Measurements from ENCODE around the gene ABCG1. TPM values are rescaled to one million over a fixed set of nuclear protein-coding genes. Genes with fewer than 3 reads are reported as not detected.
A peak's percentile ranks its signal among the peaks of the same experiment; 100 is the strongest.

ABCG1 gene
- total RNA-seq, 6 experiments from 2014 or later, result 3.3 to 9.8 (median 4.8) TPM

GRCh38 chr21:42231756-42232155 lies 12.8 kb downstream of the ABCG1 start:
- no peak overlapping the region for H3K4me3 ChIP-seq
- DNase-seq (no peak), ATAC-seq (no peak)
- TF ChIP-seq POLR2A (IDR thresholded peaks at IDR 0.05) (no peak), CTCF (IDR thresholded peaks at IDR 0.05) (no peak)
- H3K27ac ChIP-seq, result no peak overlapping the region
- H3K36me3 ChIP-seq, result no peaks in the 10 kb centered on the region
- no peaks in the 10 kb centered on the region for H3K9me3 ChIP-seq
- intact Hi-C loops (cut with DNase I), result no loop called here
- no peaks in the 10 kb centered on the region for H3K27me3 ChIP-seq
- peaks cover 0 to 37% (median 13%) of the 10 kb centered on the region in 4 donors for H3K4me1 ChIP-seq
- WGBS (ENCODE audit: insufficient coverage, low coverage, low lambda C conversion rate, missing lambda C conversion rate), result no CpG with 5 or more reads among the region's 2 CpGs

- H3K4me1 ChIP-seq, result peaks cover 0 to 37% (median 13%) of the 10 kb centered on the region in 4 donors
These were observed 13.4 kb downstream of the ABCG1 start for GRCh38 chr21:42232176-42232825.

GRCh38 chr21:42233067-42233961 lies 14.4 kb downstream of the ABCG1 start:
- H3K27ac ChIP-seq, result peak overlapping the region; percentile 32 to 68 (median 67)
- H3K36me3 ChIP-seq, result no peaks in the 10 kb centered on the region
- no peaks in the 10 kb centered on the region for H3K27me3 ChIP-seq
- DNase-seq, result peak; percentile 56 to 74 (median 72)
- 21% methylated on average over 12 of the region's 14 CpGs for WGBS (ENCODE audit: insufficient coverage, low coverage, low lambda C conversion rate, missing lambda C conversion rate)
- ATAC-seq, result peak; percentile 50 to 57 (median 52)
- TF ChIP-seq CTCF (IDR thresholded peaks at IDR 0.05), result peak in 2 of 4 donors; percentile 13 to 22
- no peak for TF ChIP-seq POLR2A (IDR thresholded peaks at IDR 0.05)
- peaks cover 0 to 37% (median 13%) of the 10 kb centered on the region in 4 donors for H3K4me1 ChIP-seq
- no peaks in the 10 kb centered on the region for H3K9me3 ChIP-seq
- intact Hi-C loops (cut with DNase I), result no loop called here
- H3K4me3 ChIP-seq, result no peak overlapping the region

More at GRCh38 chr21:42232176-42232825, 13.4 kb downstream of the ABCG1 start:
- Histone ChIP-seq H3K36me3 (no peaks in the 10 kb centered on the region), H3K27me3 (no peaks in the 10 kb centered on the region), H3K4me3 (no peak overlapping the region), H3K9me3 (no peaks in the 10 kb centered on the region), H3K27ac (peak overlapping the region in 2 of 3 donors; percentile 67 to 68)
- TF ChIP-seq CTCF (IDR thresholded peaks at IDR 0.05) (no peak), POLR2A (IDR thresholded peaks at IDR 0.05) (no peak)
- intact Hi-C loops (cut with DNase I), result no loop called here
- 74% methylated on average over 5 of the region's 8 CpGs for WGBS (ENCODE audit: insufficient coverage, low coverage, low lambda C conversion rate, missing lambda C conversion rate)
- ATAC-seq (no peak), DNase-seq (no peak)

GRCh38 chr21:42234041-42234440 lies 15.1 kb downstream of the ABCG1 start:
- intact Hi-C loops (cut with DNase I), result no loop called here
- peak overlapping the region; percentile 32 to 68 (median 67) for H3K27ac ChIP-seq
- whole genome bisulfite sequencing (ENCODE audit: insufficient coverage, low coverage, low lambda C conversion rate, missing lambda C conversion rate), result 48% methylated on average over 7 of the region's 8 CpGs
- ATAC-seq, result no peak
- H3K9me3 ChIP-seq, result no peaks in the 10 kb centered on the region
- TF ChIP-seq CTCF (IDR thresholded peaks at IDR 0.05) (no peak), POLR2A (IDR thresholded peaks at IDR 0.05) (no peak)
- peaks cover 0 to 37% (median 13%) of the 10 kb centered on the region in 4 donors for H3K4me1 ChIP-seq
- no peaks in the 10 kb centered on the region for H3K36me3 ChIP-seq
- no peak for DNase-seq
- no peaks in the 10 kb centered on the region for H3K27me3 ChIP-seq
- H3K4me3 ChIP-seq, result peak overlapping the region in 2 of 3 donors; percentile 57
